GM19324 (cell line): ENCODE results near the gene CCBE1.

Experiments
- ATAC-seq: cut with Tn5 transposase; IDR thresholded peaks from one replicate; pipeline ENCODE4 v1.9.1; 2021; ENCODE audit warnings: mild to moderate bottlenecking, moderate library complexity; ENCODE audit not compliant: unreplicated experiment, low FRiP score

CCBE1 gene

DNA sequence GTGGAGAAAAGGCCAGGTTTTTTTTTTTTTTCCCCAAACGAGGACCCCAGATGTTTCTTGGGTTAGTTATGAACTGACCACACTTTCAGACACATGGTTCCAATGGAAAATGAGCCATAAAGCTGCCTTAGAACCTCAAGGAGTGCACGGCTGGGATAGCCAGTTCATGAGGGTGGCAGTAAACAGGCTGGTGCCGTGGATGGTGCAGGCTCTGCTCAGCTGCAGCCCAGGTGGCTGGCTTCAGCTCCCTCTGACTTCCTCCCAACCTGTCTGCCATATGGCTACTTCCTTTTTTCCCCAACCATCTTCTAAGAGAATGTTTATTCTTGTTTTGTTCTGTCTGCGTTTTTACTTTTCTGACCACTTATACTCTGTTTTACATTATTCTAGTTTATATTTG is 228.4 kb downstream of the CCBE1 start:
- ATAC-seq: no peak

DNA sequence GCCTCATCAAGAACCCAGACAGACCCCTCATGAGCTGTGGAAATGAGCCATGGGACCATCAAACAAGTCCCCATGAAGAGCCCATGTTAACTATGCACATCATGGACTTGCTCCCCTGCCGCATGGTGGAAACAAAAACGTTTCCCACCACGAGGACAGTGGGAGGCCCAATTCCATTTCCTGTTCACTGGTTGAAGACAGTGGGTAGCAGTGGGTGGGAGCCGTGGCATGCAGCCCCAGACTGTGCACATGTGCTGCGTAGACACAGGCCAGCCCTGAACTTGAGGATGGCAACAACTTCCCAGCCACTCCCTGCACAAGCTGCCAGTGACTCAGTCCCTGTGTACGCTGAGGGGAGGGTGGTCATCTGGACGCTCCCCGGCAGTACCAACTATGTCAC is 229.7 kb downstream of the CCBE1 start:
- no peak for ATAC-seq

DNA sequence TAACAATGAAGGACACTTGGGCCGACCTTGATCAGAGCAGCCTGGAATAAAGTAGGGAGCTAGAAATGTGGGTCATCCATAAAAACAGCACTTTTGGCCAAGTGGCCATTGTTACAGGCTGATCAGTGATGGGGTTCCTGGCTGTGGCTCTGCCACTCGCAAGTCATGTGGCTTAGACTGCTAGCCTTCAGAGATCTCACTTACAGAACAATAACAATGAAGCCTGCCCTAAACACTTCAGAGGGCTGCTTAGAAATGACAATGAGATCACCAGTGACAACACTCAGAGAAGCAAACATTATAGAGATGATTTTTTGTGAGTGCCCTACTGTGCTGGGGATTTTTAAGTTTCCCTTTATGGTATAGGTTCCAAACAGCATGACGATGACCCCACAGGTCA is 230.2 kb downstream of the CCBE1 start:
- ATAC-seq: no peak

DNA sequence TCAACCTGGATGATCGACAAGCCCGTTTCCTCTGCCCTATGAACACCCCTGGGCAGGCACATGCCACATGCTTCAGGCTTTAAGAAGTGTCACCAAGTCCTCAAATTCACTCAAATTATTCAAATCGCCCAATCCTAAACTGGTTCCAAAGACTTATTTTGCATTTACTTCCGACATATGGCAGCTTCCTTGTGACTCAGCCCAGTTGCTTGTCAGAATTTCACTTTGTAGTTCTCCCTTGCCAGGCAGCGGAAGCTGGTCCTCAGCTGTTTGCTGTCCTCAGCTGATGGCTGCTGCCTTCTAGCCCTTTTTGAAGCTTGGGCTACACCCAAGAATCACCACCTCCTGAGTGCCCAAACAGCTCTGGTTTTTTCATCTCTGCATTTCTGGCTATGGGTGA is 232.7 kb downstream of the CCBE1 start:
- no peak for ATAC-seq

DNA sequence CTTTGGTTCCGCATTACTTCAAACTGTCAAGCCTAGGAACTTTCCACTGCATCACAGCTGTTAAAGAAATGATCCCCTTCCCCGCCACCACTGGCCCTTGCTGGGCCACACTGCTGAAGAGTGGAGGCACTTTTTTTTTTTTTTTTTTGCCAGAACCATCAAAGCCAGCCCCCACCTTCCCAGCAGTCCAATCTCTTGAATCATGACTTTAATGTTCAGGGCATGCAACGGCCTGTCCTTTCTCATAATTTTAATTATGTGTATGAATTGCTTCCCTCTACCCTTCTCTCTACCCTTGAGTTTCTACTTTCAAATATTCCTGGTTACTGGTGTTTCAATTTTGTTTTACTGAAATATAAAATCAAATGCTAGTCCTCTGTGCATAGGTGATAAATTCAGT is 236.1 kb downstream of the CCBE1 start:
- ATAC-seq: no peak

DNA sequence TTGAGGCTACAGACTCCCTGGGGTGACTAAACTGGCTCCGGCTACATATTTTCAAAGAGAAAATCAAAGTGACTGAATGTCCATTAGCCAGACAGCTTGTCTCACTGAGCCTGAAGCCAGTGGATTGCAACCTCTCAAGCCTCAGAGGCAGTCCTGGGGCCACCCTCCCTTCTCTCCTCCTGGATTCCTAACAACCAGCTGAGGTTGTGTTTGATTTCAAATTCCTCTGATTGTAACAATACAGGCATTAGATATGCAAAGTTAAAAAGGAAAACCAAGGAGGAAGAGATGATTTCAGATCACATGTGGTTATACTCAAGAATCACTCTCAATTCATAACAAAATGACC is 237.2 kb downstream of the CCBE1 start:
- ATAC-seq: no peak

DNA sequence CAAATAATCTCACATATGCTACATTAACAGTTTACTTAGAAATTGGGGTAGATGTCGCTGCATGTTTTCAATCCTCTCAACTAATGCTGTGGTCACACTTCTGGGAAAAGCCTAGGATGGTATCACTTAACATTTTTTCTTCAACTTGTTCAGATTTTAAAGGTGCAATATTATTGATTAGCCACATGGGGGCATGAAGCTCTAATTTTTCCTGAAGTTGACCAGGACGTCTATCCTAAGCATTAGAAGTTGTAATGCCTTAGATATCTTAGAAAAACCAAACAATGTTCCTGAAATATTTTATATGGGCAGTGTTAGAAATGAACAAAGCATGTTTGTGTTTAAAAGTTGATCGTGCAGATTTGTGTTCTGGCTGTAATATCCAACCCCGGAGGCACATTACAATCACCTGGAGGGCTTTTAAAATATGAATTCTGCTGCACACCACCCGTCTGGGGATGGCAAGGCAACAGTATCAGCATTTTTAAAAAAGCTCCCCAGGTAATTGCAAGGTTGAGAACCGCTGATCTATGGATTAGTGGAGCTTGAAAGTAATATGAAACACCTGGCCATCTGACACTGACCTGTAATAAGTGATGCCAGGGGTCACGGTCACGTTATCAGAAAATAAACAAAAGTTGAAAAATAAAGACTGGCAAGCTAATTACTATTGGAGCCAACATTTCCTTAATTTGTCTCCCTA is 237.7 kb downstream of the CCBE1 start:
- no peak for ATAC-seq

DNA sequence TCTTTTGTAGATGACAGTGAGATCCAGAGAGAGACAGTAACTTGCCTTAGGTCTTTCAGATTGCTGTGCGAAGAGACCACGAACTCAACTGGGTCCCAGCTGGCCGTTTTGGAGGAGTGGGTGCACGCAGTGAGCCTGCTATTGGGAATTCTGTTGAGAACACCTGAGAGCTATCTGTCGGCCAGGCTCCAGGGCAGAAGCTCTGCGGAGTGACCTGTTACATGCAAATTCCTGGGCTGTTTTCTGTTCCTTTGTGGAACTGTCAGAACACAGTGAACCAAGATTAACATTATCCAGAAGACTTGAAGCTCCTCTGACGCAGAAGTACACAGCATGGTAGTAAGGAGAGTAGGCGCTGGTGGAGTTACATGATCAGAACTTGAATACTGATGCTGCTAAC is 238.6 kb downstream of the CCBE1 start:
- no peak for ATAC-seq

DNA sequence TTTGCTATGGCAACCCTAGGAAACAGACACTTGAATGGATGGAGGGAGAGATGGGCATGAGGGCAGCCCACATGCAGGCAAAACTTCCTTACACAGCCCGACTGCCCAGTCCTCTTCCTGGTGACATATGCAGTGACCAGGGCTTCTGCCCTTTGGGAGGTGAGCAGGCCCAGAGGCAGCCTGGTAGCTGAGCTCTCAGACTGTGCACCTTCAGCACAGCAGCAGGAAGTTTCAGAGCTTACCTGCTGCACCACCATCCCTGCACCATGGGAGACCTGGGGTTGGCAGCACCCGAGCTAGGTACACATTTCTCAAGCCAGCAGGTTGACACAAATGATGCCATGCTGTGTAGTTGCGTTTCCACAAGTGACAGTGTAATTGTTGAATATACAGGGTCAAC is 240.6 kb downstream of the CCBE1 start:
- ATAC-seq: no peak

DNA sequence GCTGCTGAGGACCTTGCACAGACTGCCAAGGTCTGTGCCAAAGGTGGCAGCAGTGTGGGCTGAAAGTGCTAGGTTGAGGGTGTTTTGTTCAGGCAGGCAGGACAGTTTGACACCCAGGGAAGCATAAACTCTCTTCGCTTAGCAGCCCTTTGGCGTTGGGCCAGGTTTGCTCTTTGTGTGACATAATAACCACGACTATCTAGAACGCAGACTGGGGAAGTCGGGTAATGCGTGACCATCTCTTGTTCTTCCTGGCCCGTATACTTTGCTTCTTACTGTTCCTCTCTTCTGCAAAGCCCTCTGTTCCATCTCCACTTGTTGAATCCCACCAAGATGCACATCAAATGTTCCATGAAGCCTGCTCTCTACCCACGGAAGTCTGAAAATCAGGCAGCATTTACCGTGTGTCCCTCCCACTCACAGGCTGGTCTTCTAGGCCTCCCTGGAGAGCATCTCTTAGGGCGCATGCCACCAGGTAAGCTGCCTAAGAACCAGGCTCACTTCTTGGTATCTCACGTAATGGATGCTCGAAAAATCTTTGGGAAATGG is 241.4 kb downstream of the CCBE1 start:
- no peak for ATAC-seq

DNA sequence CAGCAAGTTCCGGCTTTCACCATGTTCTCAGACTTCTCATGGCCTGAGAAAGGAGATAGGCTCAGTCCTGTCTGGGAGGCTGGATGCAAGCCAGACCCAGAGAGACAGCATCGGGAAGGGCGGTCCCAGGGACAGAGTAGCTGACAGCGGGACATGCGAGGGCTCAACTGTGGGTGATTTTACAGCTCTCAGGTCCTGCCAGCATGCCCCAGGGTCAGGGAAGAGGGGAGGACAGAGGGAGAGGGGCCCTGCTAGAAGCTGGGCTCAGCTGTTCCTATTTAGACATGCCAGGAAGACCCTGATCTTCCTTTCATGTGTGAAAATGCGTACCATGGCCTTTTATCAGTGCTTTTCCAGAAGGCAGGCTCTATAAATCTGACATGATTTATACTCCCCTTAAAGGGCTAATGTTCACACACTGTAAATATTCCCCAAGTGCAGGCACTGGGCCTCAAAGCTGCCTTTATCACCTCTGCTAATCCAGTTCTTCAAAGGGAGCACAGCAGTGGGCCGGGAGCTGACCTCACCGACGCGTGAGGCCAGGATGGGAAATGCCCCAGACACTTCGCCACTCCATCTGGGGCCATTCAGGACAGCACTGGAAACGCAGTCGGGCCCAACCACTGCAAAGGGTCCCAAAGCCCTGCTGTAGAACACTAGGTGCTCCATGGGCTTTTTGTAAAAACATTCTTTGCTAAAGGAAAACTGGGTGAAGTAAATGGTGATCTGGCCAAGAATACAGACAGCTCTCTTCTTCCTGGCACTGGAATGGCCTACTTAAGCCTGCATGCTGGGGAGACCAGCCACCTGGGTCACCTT is 242.1 kb downstream of the CCBE1 start:
- ATAC-seq: no peak

DNA sequence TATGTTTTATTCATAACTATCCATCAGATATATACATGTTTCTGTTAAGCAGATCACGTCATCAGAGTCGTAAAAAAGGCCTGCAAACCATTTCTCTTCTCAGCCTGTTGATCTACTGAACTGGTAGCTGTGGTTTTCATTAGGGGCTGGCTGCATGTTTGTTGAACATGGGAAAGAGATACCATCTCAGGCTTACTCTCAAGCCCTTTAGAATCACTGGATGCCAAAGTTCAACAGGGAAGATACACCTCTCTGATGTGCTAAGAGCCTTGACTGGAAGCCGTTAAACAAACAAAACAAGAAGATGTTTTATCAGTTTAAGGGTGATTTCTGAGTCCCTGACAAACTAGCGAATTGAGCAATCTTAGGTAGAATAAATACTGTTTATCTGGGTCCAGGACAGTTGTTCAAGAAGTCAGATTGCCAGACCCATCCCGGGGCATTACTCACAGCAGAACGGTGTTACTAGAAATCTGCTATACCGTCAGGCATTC is 243.7 kb downstream of the CCBE1 start:
- ATAC-seq: no peak

DNA sequence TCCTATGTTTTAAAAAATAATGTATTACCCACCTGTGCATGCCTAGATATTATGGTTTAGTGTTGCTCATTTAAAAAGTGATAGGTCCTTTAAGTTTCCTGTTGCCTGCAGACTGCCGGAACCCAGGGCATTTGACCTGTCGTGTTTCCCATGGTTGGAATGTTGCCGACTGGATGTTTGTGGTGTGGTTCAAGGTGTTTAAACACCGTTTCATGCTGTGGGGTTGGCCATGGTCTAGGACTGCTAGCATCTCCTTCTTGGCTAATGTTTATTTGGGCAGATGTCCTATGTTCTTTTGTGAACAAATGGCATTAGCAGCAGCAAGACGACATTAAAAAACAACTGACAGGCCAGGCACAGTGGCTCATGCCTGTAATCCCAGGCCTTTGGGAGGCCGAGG is 245.3 kb downstream of the CCBE1 start:
- no peak for ATAC-seq

DNA sequence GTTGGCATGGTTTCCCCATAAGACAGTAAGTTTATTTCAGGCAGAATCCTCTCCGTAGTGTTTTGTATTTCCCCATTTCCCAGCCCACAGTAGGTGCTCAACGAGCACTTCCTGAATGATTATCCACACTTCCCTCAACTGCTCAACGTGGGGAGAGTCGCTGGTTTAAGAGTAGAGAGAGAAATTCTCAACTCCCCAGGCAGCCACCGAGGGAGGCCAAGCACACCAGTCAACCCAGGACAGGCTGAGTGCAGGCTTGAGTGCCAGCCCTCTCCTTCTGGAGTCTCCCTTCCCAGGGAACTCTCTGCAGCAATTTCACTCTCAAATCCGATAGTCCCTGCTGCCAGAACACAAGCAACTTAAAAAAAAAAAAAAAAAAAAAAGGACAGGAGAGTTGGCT is 246.2 kb downstream of the CCBE1 start:
- ATAC-seq: no peak

DNA sequence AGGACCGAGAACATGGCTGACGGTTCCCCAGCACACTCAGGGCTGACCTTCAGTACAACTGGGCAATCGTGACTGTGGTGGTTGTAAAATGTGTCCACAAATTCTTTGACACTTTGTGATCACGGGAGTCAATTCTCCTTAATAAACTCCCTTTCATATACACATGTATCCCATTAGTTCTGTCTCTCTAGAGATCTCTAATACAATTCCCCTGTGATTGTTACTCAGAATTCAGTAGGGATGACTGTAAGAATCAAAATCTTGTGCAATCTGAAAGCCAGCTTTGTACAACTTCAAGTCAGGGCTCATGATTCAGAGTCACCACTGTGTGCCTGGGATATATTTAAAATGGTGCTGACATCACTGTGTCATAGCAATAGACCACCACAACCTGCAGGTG is 248.7 kb downstream of the CCBE1 start:
- ATAC-seq: no peak

DNA sequence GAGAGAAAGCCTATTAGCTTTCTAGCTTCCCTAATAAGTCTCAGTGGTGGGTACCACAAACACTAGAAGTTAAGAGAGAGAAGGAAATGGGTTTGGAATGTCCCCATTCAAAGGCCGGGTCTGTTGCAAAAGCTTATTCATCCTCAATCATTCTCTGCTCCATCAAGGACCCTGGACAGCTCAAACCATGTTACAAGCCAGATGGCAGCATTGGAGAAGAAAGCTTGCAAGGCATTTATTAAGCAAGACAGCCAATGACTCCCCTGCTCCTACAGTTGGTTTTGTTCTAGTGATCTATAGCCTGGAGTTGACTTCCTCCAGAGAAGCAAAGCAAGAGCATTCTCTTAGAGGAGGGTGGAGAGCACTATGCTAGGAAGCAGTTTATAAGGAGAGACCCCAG is 251.2 kb downstream of the CCBE1 start:
- no peak for ATAC-seq

DNA sequence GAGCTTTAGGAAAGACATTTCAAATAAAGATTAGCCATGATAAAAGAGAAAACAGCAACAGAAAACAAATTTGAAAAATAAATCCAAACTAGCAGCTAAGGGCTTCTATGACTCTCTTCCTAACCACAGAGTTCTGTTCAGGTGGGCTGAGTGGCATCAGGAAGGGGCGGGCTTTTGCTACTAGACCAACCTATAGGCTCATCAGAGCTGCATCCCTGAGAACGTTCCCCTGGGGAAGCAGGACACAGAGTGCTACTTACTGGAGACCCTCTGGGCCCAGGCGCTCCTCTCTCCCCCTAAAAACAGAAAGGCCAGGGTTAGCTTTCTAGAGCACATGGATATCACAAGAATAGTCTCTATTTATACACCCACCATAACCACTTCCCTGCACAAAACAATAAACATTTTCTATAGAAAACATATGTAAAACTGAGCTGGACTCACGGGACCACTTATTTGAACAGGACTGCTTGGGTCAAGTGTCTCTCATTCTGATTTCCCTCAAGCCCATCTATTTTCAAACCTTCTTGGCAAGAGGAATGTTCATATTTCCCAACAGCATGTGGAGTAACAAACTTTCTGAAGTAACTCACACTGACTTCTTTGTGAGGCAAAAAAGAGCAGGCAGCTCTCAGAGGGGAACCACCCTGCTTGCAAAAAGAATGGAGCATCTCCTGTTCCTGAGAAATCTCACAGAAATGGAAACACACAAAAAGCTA is 259.2 kb downstream of the CCBE1 start:
- no peak for ATAC-seq

DNA sequence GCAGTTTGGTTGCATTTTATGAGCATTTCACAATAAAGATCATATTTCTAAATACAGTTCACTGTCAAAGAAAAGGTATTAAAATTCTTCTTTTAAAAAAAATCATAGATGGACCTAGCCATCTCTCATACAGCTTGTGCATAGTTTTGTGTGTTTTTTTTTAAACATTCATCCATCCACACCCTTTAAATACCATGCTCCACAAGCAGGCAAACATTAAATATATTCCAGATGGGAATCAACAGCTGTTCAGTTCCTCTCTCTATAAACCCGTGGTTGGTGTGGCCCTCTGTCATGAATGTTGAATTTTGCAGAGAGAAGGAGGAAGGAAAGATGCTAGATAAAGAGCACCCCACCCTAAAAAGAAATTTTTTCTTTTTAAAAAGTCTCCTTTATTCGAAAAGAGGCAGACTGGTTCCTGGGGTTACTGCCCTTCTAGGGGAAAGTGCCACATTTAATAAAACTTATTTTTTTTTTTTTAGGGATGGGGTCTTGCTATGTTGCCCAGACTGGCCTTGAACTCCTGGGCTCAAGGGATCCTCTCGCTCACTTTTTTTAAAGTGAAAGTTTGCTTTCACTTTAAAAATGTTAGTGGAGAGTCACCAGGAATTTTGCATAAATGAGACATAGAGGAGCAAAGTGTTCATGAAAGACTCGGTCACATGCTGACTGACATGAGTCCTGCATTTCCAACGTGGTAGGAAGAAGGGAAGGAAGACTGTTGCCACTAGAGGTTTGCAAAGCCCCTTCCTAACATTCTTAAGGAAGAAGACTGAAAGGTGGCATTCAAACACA is 264.2 kb downstream of the CCBE1 start:
- no peak for ATAC-seq

DNA sequence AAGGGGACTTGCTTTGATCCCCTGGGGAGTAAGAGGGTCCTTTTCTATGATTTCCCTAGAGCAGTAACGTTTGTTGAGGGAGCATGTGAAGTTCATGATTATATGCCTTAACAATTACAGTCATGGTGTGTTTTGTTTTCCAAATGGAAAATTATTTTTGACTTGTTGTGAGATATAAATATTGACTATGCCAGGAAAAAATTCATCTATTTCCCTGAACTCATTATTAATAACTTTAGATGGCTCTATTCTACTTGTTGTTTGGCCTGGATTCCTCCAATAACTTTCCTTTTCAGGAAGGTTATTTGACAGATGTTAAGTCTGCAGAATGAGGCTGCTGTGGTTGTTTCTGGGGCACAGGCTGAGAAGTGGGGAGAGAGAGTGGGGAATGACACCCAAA is 266.1 kb downstream of the CCBE1 start:
- ATAC-seq: no peak

DNA sequence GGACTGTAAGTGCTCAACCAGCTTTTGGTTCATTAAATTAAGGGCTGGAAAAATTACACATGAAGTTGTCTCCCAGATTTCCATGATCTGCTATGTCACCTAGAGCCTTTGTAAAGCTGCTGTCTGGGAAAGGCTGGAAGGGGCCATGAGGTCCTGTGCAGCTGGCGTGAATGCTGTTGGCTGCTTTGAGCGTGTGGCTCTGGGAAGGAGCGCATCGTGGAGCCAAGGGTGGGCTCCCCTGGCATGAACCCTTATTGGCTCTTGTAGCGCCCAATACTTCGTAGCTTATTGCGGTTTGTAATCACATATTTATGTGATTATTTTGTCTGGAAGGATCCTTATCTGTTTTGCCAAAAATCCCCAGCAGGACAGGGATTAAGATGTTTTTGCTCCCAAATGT is 267.6 kb downstream of the CCBE1 start:
- ATAC-seq: no peak
